Fibroblast of lung (primary cell): Measurements from ENCODE around the gene DNAJC5. TPM values are rescaled to one million over a fixed set of nuclear protein-coding genes. Genes with fewer than 3 reads are reported as not detected.
A peak's percentile ranks its signal among the peaks of the same experiment; 100 is the strongest.

ENCODE experiments used
- DNase-seq, 2 donors: peaks; one replicate each; pipeline versions ENCODE4 v3.0.0 to v3.0.0-alpha.2; 2010; ENCODE audit warnings: low read depth in 2 of 2
- H2AFZ ChIP-seq: 2 replicates; pipeline ENCODE4 v1.5.1; 2012; ENCODE audit warnings: low read length, control low read depth, inconsistent platforms
- H3K27ac ChIP-seq: 2 replicates; pipeline ENCODE4 v1.5.1; 2011; ENCODE audit warnings: low read length, control low read depth; ENCODE audit not compliant: insufficient read depth
- H3K27me3 ChIP-seq: 2 replicates; pipeline ENCODE4 v1.5.1; 2011; ENCODE audit warnings: mild to moderate bottlenecking, low read length; ENCODE audit not compliant: control insufficient read depth, insufficient read depth
- H3K36me3 ChIP-seq: 2 replicates; pipeline ENCODE4 v1.5.1; 2011; ENCODE audit warnings: low read length; ENCODE audit not compliant: control insufficient read depth, insufficient read depth
- H3K4me1 ChIP-seq: 2 replicates; pipeline ENCODE4 v1.5.1; 2011; ENCODE audit warnings: low read length; ENCODE audit not compliant: control insufficient read depth, insufficient read depth; ENCODE audit errors: extremely low read depth
- H3K4me2 ChIP-seq: 2 replicates; pipeline ENCODE4 v1.5.1; 2011; ENCODE audit warnings: low read length, control low read depth; ENCODE audit not compliant: insufficient read depth; ENCODE audit errors: extremely low read depth
- H3K4me3 ChIP-seq, 4 experiments: fragments of 200-600 bp in 1 of 4; sonication (generic) in 1 of 4; replicated peaks in 1 of 4; 2 replicates each; pipeline ENCODE4 v1.5.1; 2011 to 2016; ENCODE audit warnings: low read length in 4 of 4, low read depth in 3 of 4, mild to moderate bottlenecking in 3 of 4, control low read depth in 2 of 4, inconsistent platforms in 1 of 4, mixed read lengths in 1 of 4; ENCODE audit not compliant: insufficient read depth in 1 of 4; ENCODE audit errors: control extremely low read depth in 1 of 4
- H3K79me2 ChIP-seq: 2 replicates; pipeline ENCODE4 v1.5.1; 2012; ENCODE audit warnings: mild to moderate bottlenecking, low read length, inconsistent platforms; ENCODE audit not compliant: control insufficient read depth, insufficient read depth
- H3K9ac ChIP-seq: 2 replicates; pipeline ENCODE4 v1.5.1; 2011; ENCODE audit warnings: mild to moderate bottlenecking, low read length, control low read depth; ENCODE audit not compliant: insufficient read depth
- H3K9me3 ChIP-seq: 2 replicates; pipeline ENCODE4 v1.5.1; 2012; ENCODE audit warnings: low read depth, low read length; ENCODE audit not compliant: control insufficient read depth, insufficient read depth
- H4K20me1 ChIP-seq: 2 replicates; pipeline ENCODE4 v1.5.1; 2011; ENCODE audit warnings: low read length; ENCODE audit not compliant: control insufficient read depth, insufficient read depth; ENCODE audit errors: extremely low read depth
- EZH2 ChIP-seq: IDR thresholded peaks from 2 replicates; pipeline ENCODE4 v1.5.1; 2012; ENCODE audit warnings: low read length, control low read depth, mild to moderate bottlenecking; ENCODE audit errors: missing control alignments
- polyA plus RNA-seq, 2 donors: library from polyadenylated mRNA; depleted of rRNA in 1 of 2; stranded (reverse) in 1 of 2; unstranded in 1 of 2; fragments of >200 nt; gene quantifications; 2 replicates each; pipeline ENCODE4 v1.2.1, GENCODE V29; 2011 to 2012; ENCODE audit warnings: missing spikeins in 1 of 2
- total RNA-seq: library from RNA; depleted of rRNA; stranded (reverse); fragments of >200 nt; gene quantifications from 2 replicates; pipeline ENCODE4 v1.2.1, GENCODE V29; 2014
- TF ChIP-seq, protein P1 (sequence below), 2 donors: IDR thresholded peaks in 1 of 2; conservative IDR thresholded peaks in 1 of 2; 1 replicate in 1 of 2; 2 replicates in 1 of 2; pipeline ENCODE4 v1.5.1; 2011 to 2012; ENCODE audit warnings: low read length in 2 of 2, control low read depth in 1 of 2, inconsistent platforms in 1 of 2, low read depth in 1 of 2, mild to moderate bottlenecking in 1 of 2

Gene DNAJC5
- total and polyA plus RNA-seq, 2 donors (not counting 1 experiment from before 2014, with no cell fraction given), result 29.6 to 48.9 TPM

DNA sequence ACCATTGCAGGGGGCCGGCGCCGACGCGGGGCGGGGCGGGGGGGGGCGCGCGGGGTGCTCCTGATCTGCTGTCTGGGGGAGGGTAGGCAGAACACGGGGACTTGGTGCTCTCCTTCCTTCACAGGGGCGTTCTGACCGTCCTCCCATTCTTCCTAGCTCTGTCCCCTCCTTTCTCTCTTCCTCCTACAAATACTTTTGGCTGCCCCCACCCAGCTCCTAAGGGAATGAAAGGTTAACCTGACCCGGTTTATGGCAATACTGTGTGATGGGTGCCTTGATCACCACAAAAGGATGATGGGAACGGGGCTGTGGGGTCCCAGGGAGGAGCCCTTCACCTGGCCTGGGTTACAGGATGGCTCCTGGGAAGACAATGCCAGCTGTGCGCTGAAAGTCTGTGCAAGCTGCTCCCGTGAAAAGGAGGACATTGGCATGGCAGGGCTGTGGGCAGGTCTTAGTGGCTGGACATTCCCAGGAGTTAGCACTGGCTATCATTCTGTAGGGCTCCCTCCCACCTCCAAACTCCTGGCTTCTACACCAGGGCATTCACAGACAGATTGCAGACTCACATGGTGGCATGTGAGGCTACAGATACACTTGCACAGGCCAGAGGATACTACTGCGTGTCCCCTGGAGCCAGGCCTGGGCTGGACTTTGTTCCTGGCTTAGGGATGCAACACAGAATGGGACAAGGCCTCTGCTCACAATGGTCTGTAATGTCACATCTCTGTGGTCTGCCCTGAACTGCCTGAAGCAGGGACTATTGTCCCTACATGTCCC is 31.7 kb upstream of the DNAJC5 start:
- Histone ChIP-seq H3K4me1 (peaks cover 17% of the 10 kb centered on the region), H3K27me3 (no peaks in the 10 kb centered on the region), H3K36me3 (peaks cover 18% of the 10 kb centered on the region), H3K4me3 (peak overlapping the region; percentile 84 to 97 (median 89)), H4K20me1 (no peaks in the 10 kb centered on the region), H3K4me2 (peak overlapping the region; percentile 90), H3K79me2 (peaks cover 37% of the 10 kb centered on the region), H2AFZ (no peak overlapping the region), H3K27ac (peak overlapping the region; percentile 98), H3K9me3 (no peaks in the 10 kb centered on the region), H3K9ac (no peak overlapping the region)
- no peak for DNase-seq
- TF ChIP-seq, protein P1, sequence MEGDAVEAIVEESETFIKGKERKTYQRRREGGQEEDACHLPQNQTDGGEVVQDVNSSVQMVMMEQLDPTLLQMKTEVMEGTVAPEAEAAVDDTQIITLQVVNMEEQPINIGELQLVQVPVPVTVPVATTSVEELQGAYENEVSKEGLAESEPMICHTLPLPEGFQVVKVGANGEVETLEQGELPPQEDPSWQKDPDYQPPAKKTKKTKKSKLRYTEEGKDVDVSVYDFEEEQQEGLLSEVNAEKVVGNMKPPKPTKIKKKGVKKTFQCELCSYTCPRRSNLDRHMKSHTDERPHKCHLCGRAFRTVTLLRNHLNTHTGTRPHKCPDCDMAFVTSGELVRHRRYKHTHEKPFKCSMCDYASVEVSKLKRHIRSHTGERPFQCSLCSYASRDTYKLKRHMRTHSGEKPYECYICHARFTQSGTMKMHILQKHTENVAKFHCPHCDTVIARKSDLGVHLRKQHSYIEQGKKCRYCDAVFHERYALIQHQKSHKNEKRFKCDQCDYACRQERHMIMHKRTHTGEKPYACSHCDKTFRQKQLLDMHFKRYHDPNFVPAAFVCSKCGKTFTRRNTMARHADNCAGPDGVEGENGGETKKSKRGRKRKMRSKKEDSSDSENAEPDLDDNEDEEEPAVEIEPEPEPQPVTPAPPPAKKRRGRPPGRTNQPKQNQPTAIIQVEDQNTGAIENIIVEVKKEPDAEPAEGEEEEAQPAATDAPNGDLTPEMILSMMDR (conservative IDR thresholded peaks at IDR 0.05 in 1 of 2, IDR thresholded peaks at IDR 0.05 in 1 of 2; ENCODE audit: low read depth in 1 of 2, low read length in 2 of 2), result no peak
- TF ChIP-seq EZH2, result no peak

GRCh38 chr20:63863798-63864544 is 31.0 kb upstream of the DNAJC5 start:
- Histone ChIP-seq H3K4me1 (peaks cover 11% of the 10 kb centered on the region), H3K36me3 (peaks cover 18% of the 10 kb centered on the region), H3K27me3 (no peaks in the 10 kb centered on the region), H3K9ac (peak overlapping the region; percentile 25), H3K79me2 (peaks cover 44% of the 10 kb centered on the region), H3K27ac (peak overlapping the region; percentile 98), H4K20me1 (no peaks in the 10 kb centered on the region), H3K4me3 (peak overlapping the region; percentile 84 to 97 (median 89)), H3K9me3 (no peaks in the 10 kb centered on the region), H2AFZ (peak overlapping the region; percentile 6), H3K4me2 (peak overlapping the region; percentile 90)
- DNase-seq, result peak; percentile 73 to 78
- no peak for TF ChIP-seq EZH2
- TF ChIP-seq, protein P1 (conservative IDR thresholded peaks at IDR 0.05 in 1 of 2, IDR thresholded peaks at IDR 0.05 in 1 of 2; ENCODE audit: low read depth in 1 of 2, low read length in 2 of 2), result peak; percentile 57 to 67

- no peaks in the 10 kb centered on the region for H4K20me1 ChIP-seq
- H3K36me3 ChIP-seq, result peaks cover 23% of the 10 kb centered on the region
- H3K79me2 ChIP-seq, result peaks cover 50% of the 10 kb centered on the region
These were observed 30.4 kb upstream of the DNAJC5 start for GRCh38 chr20:63864545-63864977.

More at GRCh38 chr20:63864545-63864977, 30.4 kb upstream of the DNAJC5 start:
- no peak for TF ChIP-seq EZH2
- TF ChIP-seq, protein P1 (conservative IDR thresholded peaks at IDR 0.05 in 1 of 2, IDR thresholded peaks at IDR 0.05 in 1 of 2; ENCODE audit: low read depth in 1 of 2, low read length in 2 of 2), result no peak
- Histone ChIP-seq H3K4me3 (peak overlapping the region; percentile 84 to 97 (median 89)), H3K27ac (peak overlapping the region; percentile 98), H3K27me3 (no peaks in the 10 kb centered on the region), H3K4me1 (peaks cover 8% of the 10 kb centered on the region), H3K9me3 (no peaks in the 10 kb centered on the region), H3K4me2 (peak overlapping the region; percentile 90), H3K9ac (peak overlapping the region; percentile 58), H2AFZ (peak overlapping the region; percentile 30)
- DNase-seq, result no peak
